HG02852 (cell line): ENCODE measurements around the gene EVL.

Experiments used
- ATAC-seq: cut with Tn5 transposase; IDR thresholded peaks from one replicate; pipeline ENCODE4 v1.9.1; 2021; ENCODE audit warnings: mild to moderate bottlenecking, moderate library complexity; ENCODE audit not compliant: unreplicated experiment

EVL gene

GRCh38 chr14:100124551-100125088 is 59.4 kb downstream of the EVL start:
- no peak for ATAC-seq

GRCh38 chr14:100126401-100126800 is 61.2 kb downstream of the EVL start:
- no peak for ATAC-seq

DNA sequence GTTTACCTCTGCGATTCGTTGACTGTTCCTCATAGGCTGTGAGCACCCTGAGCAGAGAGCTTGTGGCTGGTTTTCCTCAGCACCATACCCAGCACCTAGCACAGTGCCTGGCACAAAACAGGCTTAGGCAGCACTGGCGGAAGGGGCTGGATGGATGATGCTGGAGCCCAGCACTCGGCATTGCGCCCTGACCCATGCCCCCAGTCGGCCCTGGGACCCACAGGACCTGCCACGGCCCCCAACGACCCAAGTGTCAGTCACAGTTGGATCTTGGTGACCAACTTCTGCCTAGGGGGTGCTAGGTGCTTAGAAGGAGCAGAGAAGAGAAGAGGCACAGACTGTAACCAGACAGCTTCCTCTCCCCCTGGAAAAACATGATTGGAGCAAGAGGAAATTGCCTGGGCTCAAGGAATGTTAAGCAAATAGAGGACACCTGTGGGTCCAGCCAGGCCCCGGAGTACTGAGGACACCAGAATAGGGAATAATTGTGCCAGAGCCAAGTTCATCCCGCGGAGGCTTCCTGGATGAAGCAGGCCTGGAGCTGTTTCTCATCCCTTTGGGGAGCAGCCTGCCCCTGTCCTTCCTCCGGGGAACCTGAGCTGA is 62.7 kb downstream of the EVL start:
- no peak for ATAC-seq

GRCh38 chr14:100128688-100129087 is 63.5 kb downstream of the EVL start:
- ATAC-seq: no peak

GRCh38 chr14:100129161-100129589 is 64.0 kb downstream of the EVL start:
- no peak for ATAC-seq

GRCh38 chr14:100130521-100130920 is 65.3 kb downstream of the EVL start:
- no peak for ATAC-seq

DNA sequence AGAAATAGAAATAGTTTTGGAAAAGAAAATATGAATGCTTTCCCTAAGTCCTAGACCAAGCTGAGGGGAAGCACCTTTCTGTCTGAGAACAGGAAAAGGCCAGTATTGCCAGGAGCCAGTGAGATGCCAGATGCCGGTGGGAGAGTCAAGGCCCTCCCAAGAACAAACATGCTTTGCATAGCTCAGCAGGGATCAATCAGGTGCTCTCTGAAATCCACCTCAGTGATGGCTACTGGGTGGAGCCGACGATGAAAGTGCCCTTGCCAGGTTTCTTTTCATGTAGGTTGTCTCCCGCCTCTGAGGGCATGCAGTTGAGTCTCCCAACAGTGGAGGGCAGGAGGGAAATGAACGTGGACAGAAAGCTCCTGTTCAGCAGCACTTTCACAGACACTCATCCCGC is 66.0 kb downstream of the EVL start:
- ATAC-seq: no peak

GRCh38 chr14:100132161-100132902 is 67.1 kb downstream of the EVL start:
- no peak for ATAC-seq

GRCh38 chr14:100132903-100133510 is 67.8 kb downstream of the EVL start:
- no peak for ATAC-seq

DNA sequence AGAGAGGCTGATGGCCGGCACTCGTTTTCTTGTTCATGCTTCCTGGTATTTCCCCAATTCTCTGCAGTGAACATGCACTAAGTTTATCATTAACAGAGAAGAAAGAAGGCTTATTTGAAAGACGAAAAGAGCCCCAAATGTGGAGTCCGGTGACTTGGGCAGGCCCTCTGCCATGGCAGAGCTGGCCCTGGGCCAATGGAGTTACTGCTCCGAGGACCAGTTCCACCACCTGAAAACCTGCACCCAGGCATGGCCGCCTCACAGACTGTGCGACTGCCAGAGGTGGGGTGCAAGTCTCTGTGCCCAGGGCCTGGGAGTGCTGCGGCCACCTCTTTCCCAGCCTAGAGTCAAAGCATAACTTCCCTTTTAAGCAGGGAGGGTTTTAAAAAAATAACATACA is 69.4 kb downstream of the EVL start:
- ATAC-seq: no peak

GRCh38 chr14:100135073-100135472 is 69.9 kb downstream of the EVL start:
- ATAC-seq: no peak

DNA sequence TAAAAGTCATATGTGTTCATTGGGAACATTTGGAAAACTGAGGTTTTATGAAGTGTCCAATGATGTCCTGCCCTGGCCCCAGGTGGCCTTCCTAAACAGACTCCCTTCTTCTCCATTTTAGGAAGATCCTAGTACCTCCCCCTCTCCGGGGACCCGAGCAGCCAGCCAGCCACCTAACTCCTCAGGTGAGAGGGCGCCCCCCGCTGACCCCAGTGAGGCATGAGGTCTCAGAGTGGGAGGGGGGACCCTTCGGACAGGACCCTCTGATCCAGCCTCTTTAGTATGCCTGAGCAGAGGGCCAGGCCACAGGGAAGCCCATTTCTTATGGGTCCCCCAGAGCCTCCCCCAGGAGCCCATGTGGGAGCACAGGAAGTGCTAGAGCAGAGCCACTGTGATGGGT is 70.6 kb downstream of the EVL start:
- no peak for ATAC-seq

- ATAC-seq: no peak
Observed at GRCh38 chr14:100137173-100137572, 72.0 kb downstream of the EVL start.

- ATAC-seq: peak; percentile 43
Observed at GRCh38 chr14:100138082-100138787, 73.0 kb downstream of the EVL start.

GRCh38 chr14:100138955-100139354 is 73.7 kb downstream of the EVL start:
- no peak for ATAC-seq

DNA sequence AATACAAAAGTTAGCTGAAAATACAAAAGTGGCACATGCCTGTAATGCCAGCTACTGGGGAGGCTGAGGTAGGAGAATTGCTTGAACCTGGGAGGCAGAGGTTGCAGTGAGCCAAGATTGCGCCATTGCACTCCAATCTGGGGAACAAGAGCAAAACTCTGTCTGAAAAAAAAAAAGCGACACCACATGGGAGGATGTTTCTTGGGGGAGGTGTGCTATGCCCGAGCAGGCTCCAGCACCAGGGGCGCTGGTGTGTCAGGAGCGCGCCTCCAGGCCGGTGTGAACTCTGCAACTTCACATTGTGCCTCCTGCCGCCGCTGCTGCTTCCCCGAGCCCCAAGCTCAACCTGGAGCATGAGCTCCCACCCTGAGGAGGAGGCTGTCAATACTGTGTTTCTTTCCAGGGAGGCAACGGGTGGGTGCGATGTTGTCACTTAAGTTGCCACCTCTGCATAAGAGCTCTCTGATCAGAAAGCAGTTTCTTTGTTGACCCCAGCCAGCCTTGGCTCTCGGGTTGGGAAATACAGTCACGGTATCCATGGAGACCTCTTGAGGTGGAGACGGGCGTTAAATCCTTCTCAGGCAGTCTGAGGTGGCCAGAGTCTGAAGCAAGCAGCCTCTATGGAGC is 75.3 kb downstream of the EVL start:
- ATAC-seq: no peak

GRCh38 chr14:100141098-100141497 is 75.9 kb downstream of the EVL start:
- no peak for ATAC-seq

DNA sequence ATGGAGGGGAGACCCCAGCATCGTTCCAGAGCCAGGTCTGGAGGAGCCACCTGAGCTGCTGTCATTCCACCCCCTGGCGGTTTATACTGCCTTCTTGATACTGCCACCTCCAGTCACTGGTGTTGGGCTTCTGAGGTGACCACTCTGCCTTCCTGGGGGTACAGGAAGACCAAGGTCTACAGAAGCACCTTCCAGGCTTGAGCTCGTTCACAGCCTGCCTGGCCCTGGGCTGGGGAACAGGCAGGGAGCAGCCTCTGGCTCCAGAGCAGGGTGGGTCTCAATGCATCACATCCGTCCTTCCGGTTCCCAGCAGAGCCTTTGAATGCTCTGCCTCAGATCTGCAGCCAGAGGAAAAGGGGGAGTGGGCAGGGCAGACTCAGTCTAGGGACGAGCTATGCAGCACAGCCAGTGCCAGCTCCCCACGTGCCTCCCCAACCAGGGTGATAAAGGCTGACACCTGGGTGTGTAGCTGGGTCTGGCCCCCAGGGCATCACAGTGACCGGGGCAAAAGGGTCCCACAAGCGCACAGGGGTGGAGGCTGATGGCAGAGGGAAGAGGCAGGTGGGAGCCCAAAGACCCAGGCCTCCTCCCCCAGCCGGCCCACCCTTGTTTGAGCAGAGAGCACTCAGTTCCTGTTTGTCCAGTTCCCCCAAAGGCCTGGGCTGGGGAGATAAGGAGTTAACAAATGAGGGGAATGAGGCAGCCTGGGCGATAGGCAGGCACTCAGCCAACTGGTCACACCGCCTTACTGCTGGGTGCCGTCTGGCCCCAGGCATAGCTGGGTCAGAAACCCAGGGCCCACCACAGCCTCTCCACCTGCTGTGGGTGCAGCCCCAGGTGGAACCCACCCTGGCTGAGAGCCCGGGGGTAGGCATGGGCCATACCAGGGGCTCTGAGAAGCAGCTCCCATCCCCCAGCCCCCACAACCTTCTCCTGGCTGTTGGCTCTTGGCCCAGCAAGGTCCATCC is 77.1 kb downstream of the EVL start:
- ATAC-seq: no peak

- ATAC-seq: no peak
Observed at GRCh38 chr14:100143523-100143922, 78.3 kb downstream of the EVL start.

DNA sequence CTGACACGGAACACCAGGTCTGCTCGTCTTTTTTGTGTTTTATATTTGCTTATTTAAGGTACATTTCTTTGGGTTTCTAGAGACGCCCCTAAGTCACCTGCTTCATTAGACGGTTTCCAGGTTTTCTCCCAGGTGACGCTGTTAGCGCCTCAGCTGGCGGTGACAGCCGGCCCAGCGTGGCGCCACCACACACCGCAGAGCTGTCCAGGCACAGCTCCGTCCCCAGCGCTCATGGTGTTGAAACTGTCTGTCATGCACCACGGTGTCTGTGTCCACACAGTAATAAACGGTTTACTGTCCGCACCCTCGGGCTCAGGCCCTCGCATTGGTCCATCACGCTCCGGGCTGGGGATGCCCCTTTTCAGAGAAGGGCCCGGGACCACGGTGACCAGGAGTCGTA is 78.7 kb downstream of the EVL start:
- no peak for ATAC-seq
